H9 (cell line): ENCODE data around the gene SYTL5. TPM values are rescaled to one million over a fixed set of nuclear protein-coding genes. Genes with fewer than 3 reads are reported as not detected.
"Not testable (repeated sequence)": the region's sequence is repeated elsewhere in the genome, so short reads cannot be mapped to it uniquely, and the experiment has no call there.

Experiments used
- DNase-seq: peaks from one replicate; pipeline ENCODE4 v3.0.0-alpha.2; 2017
- H2AFZ ChIP-seq: one replicate; pipeline ENCODE4 v1.6.1; 2013; ENCODE audit warnings: mild to moderate bottlenecking, low read length, control low read depth, moderate library complexity
- H2AK5ac ChIP-seq: 2 replicates; pipeline ENCODE4 v1.6.1; 2013; ENCODE audit warnings: low read length, control low read depth, mixed read lengths; ENCODE audit not compliant: insufficient read length
- H2BK120ac ChIP-seq: one replicate; pipeline ENCODE4 v1.6.1; 2013; ENCODE audit warnings: low read depth, mild to moderate bottlenecking, low read length, control low read depth, inconsistent platforms; ENCODE audit not compliant: poor library complexity, severe bottlenecking
- H2BK12ac ChIP-seq: 2 replicates; pipeline ENCODE4 v1.6.1; 2013; ENCODE audit warnings: low read length, control low read depth, mixed read lengths, low read depth; ENCODE audit not compliant: insufficient read length
- H2BK15ac ChIP-seq: 2 replicates; pipeline ENCODE4 v1.6.1; 2013; ENCODE audit warnings: low read depth, low read length, control low read depth
- H2BK20ac ChIP-seq: one replicate; pipeline ENCODE4 v1.6.1; 2013; ENCODE audit warnings: low read depth, mild to moderate bottlenecking, low read length, control low read depth, inconsistent platforms; ENCODE audit not compliant: poor library complexity, severe bottlenecking
- H2BK5ac ChIP-seq: 2 replicates; pipeline ENCODE4 v1.6.1; 2013; ENCODE audit warnings: low read length, control low read depth, mixed read lengths; ENCODE audit not compliant: insufficient read length
- H3K14ac ChIP-seq: 2 replicates; pipeline ENCODE4 v1.6.1; 2013; ENCODE audit warnings: low read length, control low read depth; ENCODE audit not compliant: insufficient read depth
- H3K18ac ChIP-seq: 2 replicates; pipeline ENCODE4 v1.6.1; 2013; ENCODE audit warnings: low read depth, mild to moderate bottlenecking, mixed read lengths, low read length, control low read depth; ENCODE audit not compliant: insufficient read length
- H3K23ac ChIP-seq: 2 replicates; pipeline ENCODE4 v1.6.1; 2013; ENCODE audit warnings: low read length, control low read depth, mixed read lengths, low read depth; ENCODE audit not compliant: insufficient read length
- H3K23me2 ChIP-seq: 2 replicates; pipeline ENCODE4 v1.6.1; 2013; ENCODE audit warnings: low read depth, mild to moderate bottlenecking, mixed read lengths, low read length, control low read depth; ENCODE audit not compliant: insufficient read length, poor library complexity, severe bottlenecking
- H3K27ac ChIP-seq: 2 replicates; pipeline ENCODE4 v1.5.1; 2013; ENCODE audit warnings: low read length, control low read depth, mixed read lengths, low read depth; ENCODE audit not compliant: insufficient read length
- H3K27me3 ChIP-seq: 2 replicates; pipeline ENCODE4 v1.6.1; 2013; ENCODE audit warnings: low read length, control low read depth, inconsistent platforms; ENCODE audit not compliant: insufficient read depth
- H3K4ac ChIP-seq: 2 replicates; pipeline ENCODE4 v1.6.1; 2013; ENCODE audit warnings: low read depth, mild to moderate bottlenecking, control low read depth, inconsistent platforms, low read length, moderate library complexity
- H3K4me1 ChIP-seq: 2 replicates; pipeline ENCODE4 v1.6.1; 2013; ENCODE audit warnings: low read length, control low read depth, inconsistent platforms; ENCODE audit not compliant: insufficient read depth
- H3K4me2 ChIP-seq: 2 replicates; pipeline ENCODE4 v1.6.1; 2013; ENCODE audit warnings: low read length, control low read depth, mixed read lengths; ENCODE audit not compliant: insufficient read length, insufficient read depth
- H3K56ac ChIP-seq: 2 replicates; pipeline ENCODE4 v1.6.1; 2013; ENCODE audit warnings: low read depth, mild to moderate bottlenecking, mixed read lengths, low read length, control low read depth; ENCODE audit not compliant: insufficient read length
- H3K79me1 ChIP-seq: 2 replicates; pipeline ENCODE4 v1.6.1; 2013; ENCODE audit warnings: low read depth, mild to moderate bottlenecking, moderate library complexity, low read length, control low read depth, inconsistent platforms; ENCODE audit not compliant: insufficient read depth, poor library complexity, severe bottlenecking
- H3K79me2 ChIP-seq: 2 replicates; pipeline ENCODE4 v1.6.1; 2013; ENCODE audit warnings: low read length, control low read depth, inconsistent platforms; ENCODE audit not compliant: insufficient read depth
- H3K9ac ChIP-seq: 2 replicates; pipeline ENCODE4 v1.6.1; 2013; ENCODE audit warnings: low read length, control low read depth, mixed read lengths; ENCODE audit not compliant: insufficient read length; ENCODE audit errors: extremely low read depth
- H3K9me3 ChIP-seq: one replicate; pipeline ENCODE4 v1.6.1; 2013; ENCODE audit warnings: low read depth, low read length, inconsistent platforms; ENCODE audit not compliant: control insufficient read depth
- H3T11ph ChIP-seq: one replicate; pipeline ENCODE4 v1.6.1; 2013; ENCODE audit warnings: mild to moderate bottlenecking, low read length, control low read depth, inconsistent platforms
- H4K20me1 ChIP-seq: one replicate; pipeline ENCODE4 v1.6.1; 2013; ENCODE audit not compliant: control insufficient read depth, insufficient read length, insufficient read depth
- H4K5ac ChIP-seq: 2 replicates; pipeline ENCODE4 v1.6.1; 2013; ENCODE audit warnings: low read depth, mild to moderate bottlenecking, mixed read lengths, low read length, control low read depth; ENCODE audit not compliant: insufficient read length
- H4K8ac ChIP-seq: replicated peaks from 2 replicates; pipeline ENCODE4 v1.6.1; 2013; ENCODE audit warnings: low read length, control low read depth, mixed read lengths, low read depth; ENCODE audit not compliant: insufficient read length
- H4K91ac ChIP-seq: 2 replicates; pipeline ENCODE4 v1.6.1; 2013; ENCODE audit warnings: low read depth, mild to moderate bottlenecking, moderate library complexity, mixed read lengths, low read length, control low read depth; ENCODE audit not compliant: insufficient read length
- H3K27ac Mint-ChIP-seq, 3 experiments: 2 replicates in 2 of 3; 3 replicates in 1 of 3; pipeline ENCODE4 v1.8.0; 2020 to 2021; ENCODE audit warnings: mixed read lengths in 3 of 3, mild to moderate bottlenecking in 1 of 3, moderate library complexity in 1 of 3
- H3K27me3 Mint-ChIP-seq: 2 replicates; pipeline ENCODE4 v1.8.0; 2021; ENCODE audit warnings: low read depth, mild to moderate bottlenecking, moderate library complexity, mixed read lengths
- H3K36me3 Mint-ChIP-seq, 3 experiments: 2 replicates in 2 of 3; 3 replicates in 1 of 3; pipeline ENCODE4 v1.8.0; 2020 to 2021; ENCODE audit warnings: low read depth in 3 of 3, mixed read lengths in 3 of 3; ENCODE audit not compliant: insufficient read depth in 1 of 3
- H3K4me1 Mint-ChIP-seq, 2 experiments: 2 replicates each; pipeline ENCODE4 v1.8.0; 2020; ENCODE audit warnings: mixed read lengths in 2 of 2
- H3K4me3 Mint-ChIP-seq, 2 experiments: 2 replicates in 1 of 2; 3 replicates in 1 of 2; pipeline ENCODE4 v1.8.0; 2020 to 2021; ENCODE audit warnings: mild to moderate bottlenecking in 2 of 2, mixed read lengths in 2 of 2, moderate library complexity in 1 of 2
- H3K9me3 Mint-ChIP-seq, 2 experiments: 2 replicates in 1 of 2; 3 replicates in 1 of 2; pipeline ENCODE4 v1.8.0; 2020; ENCODE audit warnings: mild to moderate bottlenecking in 2 of 2, mixed read lengths in 2 of 2, moderate library complexity in 1 of 2
- WGBS: extraction: QIAGEN DNeasy Blood & Tissue Kit; methylation state at CpG from one replicate; pipeline ENCODE4 v1.1.7; 2013; ENCODE audit warnings: missing lambda C conversion rate, low lambda C conversion rate, mixed read lengths; ENCODE audit not compliant: insufficient read length; ENCODE audit errors: extremely low coverage; 5-methylcytosine and 5-hydroxymethylcytosine counted together
- total RNA-seq: library from RNA; stranded (reverse); gene quantifications from 2 replicates; pipeline ENCODE4 v1.2.1, GENCODE V29; 2021
- TF ChIP-seq, protein P1 (sequence below): fragments of 200-600 bp; sonication (generic); conservative IDR thresholded peaks from 3 replicates; pipeline ENCODE4 v1.8.0; 2021; ENCODE audit warnings: antibody characterized with exemption, mild to moderate bottlenecking

SYTL5 gene
- total RNA-seq, 1 experiment from 2014 or later, result 0.15 TPM

DNA sequence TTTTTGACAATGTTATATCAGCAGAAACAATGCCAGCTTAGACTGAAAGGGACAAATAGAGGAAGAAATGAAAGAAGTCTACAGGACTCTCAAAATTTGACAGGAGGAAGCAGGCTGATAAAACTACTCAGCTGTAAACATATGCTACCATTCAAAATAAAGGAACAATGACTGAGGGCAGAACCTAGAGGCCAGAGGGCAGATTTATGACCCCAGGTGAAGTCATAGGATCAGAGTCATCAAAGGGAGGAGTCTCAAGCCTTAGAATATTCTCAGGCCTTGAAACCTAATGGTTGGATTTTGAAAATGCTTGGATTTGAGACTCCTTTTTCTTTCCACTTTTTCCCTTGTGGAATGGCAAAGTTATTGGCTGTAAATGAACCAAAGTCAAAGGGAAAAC is 17.0 kb upstream of the SYTL5 start:
- no peak overlapping the region for H2BK15ac ChIP-seq

DNA sequence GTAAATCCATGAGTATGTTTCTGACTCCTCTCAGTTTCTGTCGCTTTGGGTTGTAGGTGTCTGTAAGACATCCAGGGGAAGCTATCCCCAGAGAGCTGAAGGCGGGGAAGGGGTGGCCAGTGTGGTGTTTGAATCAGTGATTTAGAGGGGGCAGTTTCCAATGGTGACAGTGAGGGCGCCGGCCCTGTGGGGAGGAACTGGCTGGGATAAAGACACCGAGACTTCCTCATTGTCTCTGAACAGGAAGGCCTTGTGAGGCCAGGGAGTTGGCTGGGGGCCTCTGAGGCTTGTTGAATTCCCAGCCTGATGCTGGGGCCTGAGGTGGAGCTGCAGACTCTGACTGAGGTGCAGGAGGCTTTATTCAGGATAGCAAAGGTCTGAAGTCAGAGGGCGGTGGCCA is 15.1 kb upstream of the SYTL5 start:
- not testable (repeated sequence) for H3K27ac Mint-ChIP-seq, H2BK20ac ChIP-seq, H2BK120ac ChIP-seq, H3K23me2 ChIP-seq, H3K4me1 Mint-ChIP-seq, H2BK15ac ChIP-seq, H3K18ac ChIP-seq, H3K23ac ChIP-seq, H3K9ac ChIP-seq, H3K4me3 Mint-ChIP-seq, H3K27ac ChIP-seq, H3K79me2 ChIP-seq, H3K14ac ChIP-seq, H3K9me3 ChIP-seq, DNase-seq, H3K4me1 ChIP-seq, H3K27me3 Mint-ChIP-seq, H3K56ac ChIP-seq, H3K36me3 Mint-ChIP-seq, H3K27me3 ChIP-seq, H4K5ac ChIP-seq, H2AK5ac ChIP-seq, H4K91ac ChIP-seq, H2BK5ac ChIP-seq, H2AFZ ChIP-seq, H4K20me1 ChIP-seq, H2BK12ac ChIP-seq, H3K4me2 ChIP-seq, H4K8ac ChIP-seq, H3K4ac ChIP-seq, H3T11ph ChIP-seq, H3K79me1 ChIP-seq
- no CpG with 5 or more reads among the region's 6 CpGs for WGBS
- H3K9me3 Mint-ChIP-seq, result peaks cover 57 to 72% of the 10 kb centered on the region in 2 experiments

More for the DNA sequence above, 17.0 kb upstream of the SYTL5 start:
- peaks cover 0 to 2% (median 0%) of the 10 kb centered on the region in 3 experiments; a peak in 2 of 7 replicates for H3K36me3 Mint-ChIP-seq
- Histone ChIP-seq H3K27me3 (no peaks in the 10 kb centered on the region), H3K79me2 (no peaks in the 10 kb centered on the region), H4K20me1 (no peaks in the 10 kb centered on the region), H3K9ac (no peak overlapping the region), H3K23ac (no peak overlapping the region), H3K4ac (no peak overlapping the region), H3K4me1 (peaks cover 4% of the 10 kb centered on the region; the same call in 1 of the 2 replicates), H2BK120ac (no peak overlapping the region), H4K8ac (no peak overlapping the region), H3K4me2 (no peak overlapping the region), H3K9me3 (no peaks in the 10 kb centered on the region), H3K14ac (no peak overlapping the region), H3K56ac (no peak overlapping the region), H2BK20ac (no peak overlapping the region), H4K91ac (no peak overlapping the region), H3T11ph (no peak overlapping the region), H3K27ac (no peak overlapping the region), H3K79me1 (no peaks in the 10 kb centered on the region), H2AK5ac (no peak overlapping the region), H3K23me2 (no peaks in the 10 kb centered on the region), H2BK5ac (no peak overlapping the region), H2BK12ac (no peak overlapping the region), H4K5ac (no peak overlapping the region), H3K18ac (no peak overlapping the region), H2AFZ (no peak overlapping the region)
- peaks cover 43 to 56% of the 10 kb centered on the region in 2 experiments for H3K9me3 Mint-ChIP-seq
- TF ChIP-seq, protein P1, sequence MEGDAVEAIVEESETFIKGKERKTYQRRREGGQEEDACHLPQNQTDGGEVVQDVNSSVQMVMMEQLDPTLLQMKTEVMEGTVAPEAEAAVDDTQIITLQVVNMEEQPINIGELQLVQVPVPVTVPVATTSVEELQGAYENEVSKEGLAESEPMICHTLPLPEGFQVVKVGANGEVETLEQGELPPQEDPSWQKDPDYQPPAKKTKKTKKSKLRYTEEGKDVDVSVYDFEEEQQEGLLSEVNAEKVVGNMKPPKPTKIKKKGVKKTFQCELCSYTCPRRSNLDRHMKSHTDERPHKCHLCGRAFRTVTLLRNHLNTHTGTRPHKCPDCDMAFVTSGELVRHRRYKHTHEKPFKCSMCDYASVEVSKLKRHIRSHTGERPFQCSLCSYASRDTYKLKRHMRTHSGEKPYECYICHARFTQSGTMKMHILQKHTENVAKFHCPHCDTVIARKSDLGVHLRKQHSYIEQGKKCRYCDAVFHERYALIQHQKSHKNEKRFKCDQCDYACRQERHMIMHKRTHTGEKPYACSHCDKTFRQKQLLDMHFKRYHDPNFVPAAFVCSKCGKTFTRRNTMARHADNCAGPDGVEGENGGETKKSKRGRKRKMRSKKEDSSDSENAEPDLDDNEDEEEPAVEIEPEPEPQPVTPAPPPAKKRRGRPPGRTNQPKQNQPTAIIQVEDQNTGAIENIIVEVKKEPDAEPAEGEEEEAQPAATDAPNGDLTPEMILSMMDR, result no peak
- no peak overlapping the region for H3K27ac Mint-ChIP-seq
- H3K4me1 Mint-ChIP-seq, result peaks cover 5 to 9% of the 10 kb centered on the region in 2 experiments
- no peak overlapping the region for H3K4me3 Mint-ChIP-seq
- no peak for DNase-seq
- no peaks in the 10 kb centered on the region for H3K27me3 Mint-ChIP-seq
